Endodermal cell (in vitro differentiated cells): ENCODE measurements around the gene GNE. TPM values are rescaled to one million over a fixed set of nuclear protein-coding genes. Genes with fewer than 3 reads are reported as not detected.

Source experiments
- DNase-seq: peaks from one replicate; pipeline ENCODE4 v3.0.0-alpha.2; 2017
- H3K27ac ChIP-seq: 2 replicates; pipeline ENCODE4 v1.5.1; 2013; ENCODE audit warnings: mild to moderate bottlenecking, low read depth, low read length, moderate library complexity
- H3K27me3 ChIP-seq: 2 replicates; pipeline ENCODE4 v1.6.1; 2013; ENCODE audit warnings: mild to moderate bottlenecking, low read length, moderate library complexity; ENCODE audit not compliant: insufficient read depth, control insufficient read depth, poor library complexity, severe bottlenecking
- H3K36me3 ChIP-seq: 2 replicates; pipeline ENCODE4 v1.7.0; 2013; ENCODE audit warnings: mild to moderate bottlenecking, low read length, moderate library complexity; ENCODE audit not compliant: control insufficient read depth, insufficient read depth
- H3K4me1 ChIP-seq: one replicate; pipeline ENCODE4 v1.7.0; 2013; ENCODE audit warnings: low read length; ENCODE audit not compliant: control insufficient read depth, insufficient read depth
- H3K4me3 ChIP-seq: 2 replicates; pipeline ENCODE4 v1.5.1; 2013; ENCODE audit warnings: mild to moderate bottlenecking, low read length, moderate library complexity
- H3K9ac ChIP-seq: 2 replicates; pipeline ENCODE4 v1.6.1; 2013; ENCODE audit warnings: mild to moderate bottlenecking, low read length, moderate library complexity; ENCODE audit not compliant: poor library complexity, severe bottlenecking; ENCODE audit errors: extremely low read depth
- H3K9me3 ChIP-seq: 2 replicates; pipeline ENCODE4 v1.6.1; 2013; ENCODE audit warnings: mild to moderate bottlenecking, low read length, moderate library complexity; ENCODE audit not compliant: control insufficient read depth
- H3K27ac Mint-ChIP-seq: 2 replicates; pipeline ENCODE4 v1.8.0; 2020; ENCODE audit warnings: mixed read lengths
- H3K27me3 Mint-ChIP-seq: 2 replicates; pipeline ENCODE4 v1.8.0; 2021; ENCODE audit warnings: mild to moderate bottlenecking, mixed read lengths; ENCODE audit not compliant: insufficient read depth
- H3K36me3 Mint-ChIP-seq: 2 replicates; pipeline ENCODE4 v1.8.0; 2020; ENCODE audit warnings: low read depth, mixed read lengths
- H3K4me1 Mint-ChIP-seq: 2 replicates; pipeline ENCODE4 v1.8.0; 2020; ENCODE audit warnings: mixed read lengths
- H3K4me3 Mint-ChIP-seq: 2 replicates; pipeline ENCODE4 v1.8.0; 2020; ENCODE audit warnings: mild to moderate bottlenecking, moderate library complexity, mixed read lengths
- H3K9me3 Mint-ChIP-seq: 2 replicates; pipeline ENCODE4 v1.8.0; 2020; ENCODE audit warnings: mild to moderate bottlenecking, mixed read lengths
- CTCF ChIP-seq: fragments of 200-600 bp; sonication (generic); conservative IDR thresholded peaks from 2 replicates; pipeline ENCODE4 v1.5.0; 2021; ENCODE audit warnings: antibody characterized with exemption, mild to moderate bottlenecking
- WGBS, 2 experiments: methylation state at CpG; one replicate each; pipeline versions ENCODE4 v1.1.5 to v1.1.7; 2013; ENCODE audit warnings: missing lambda C conversion rate in 2 of 2, mixed read lengths in 1 of 2; ENCODE audit not compliant: insufficient coverage in 1 of 2, insufficient read length in 1 of 2; 5-methylcytosine and 5-hydroxymethylcytosine counted together
- total RNA-seq, 2 donors: library from RNA; stranded (reverse); fragmentation: NEBNext Ultra II Directional in 1 of 2; extraction: Animal tissue kit (Norgen Biotek cat#: 25700) in 1 of 2; gene quantifications; 2 replicates in 1 of 2; 3 replicates in 1 of 2; pipeline ENCODE4 v1.2.1, GENCODE V29; 2021

The GNE gene
- total RNA-seq, 2 donors from 2014 or later: 5.6 to 7.0 TPM

GRCh38 chr9:36237230-36237629 lies 21.0 kb downstream of the GNE start:
- no peaks in the 10 kb centered on the region for H3K27me3 Mint-ChIP-seq
- Histone ChIP-seq H3K4me1 (no peaks in the 10 kb centered on the region), H3K9me3 (no peaks in the 10 kb centered on the region), H3K27ac (no peak overlapping the region), H3K27me3 (no peaks in the 10 kb centered on the region), H3K36me3 (peaks cover 6% of the 10 kb centered on the region), H3K4me3 (no peak overlapping the region), H3K9ac (no peak overlapping the region)
- H3K36me3 Mint-ChIP-seq: peaks cover 27% of the 10 kb centered on the region
- 80 to 95% methylated on average over 1 to 3 of the region's 3 CpGs for WGBS, 2 experiments
- no peaks in the 10 kb centered on the region for H3K9me3 Mint-ChIP-seq
- no peak overlapping the region for H3K4me3 Mint-ChIP-seq
- DNase-seq: no peak
- no peak for TF ChIP-seq CTCF
- H3K4me1 Mint-ChIP-seq: no peaks in the 10 kb centered on the region
- H3K27ac Mint-ChIP-seq: no peak overlapping the region

GRCh38 chr9:36222449-36222848 lies 35.8 kb downstream of the GNE start:
- Histone ChIP-seq H3K9me3 (peaks cover 23% of the 10 kb centered on the region), H3K4me3 (no peak overlapping the region), H3K27ac (no peak overlapping the region), H3K36me3 (peaks cover 71% of the 10 kb centered on the region), H3K4me1 (no peaks in the 10 kb centered on the region), H3K27me3 (no peaks in the 10 kb centered on the region), H3K9ac (no peak overlapping the region)
- 83 to 96% methylated on average over 1 of the region's 1 CpG for WGBS, 2 experiments
- H3K27me3 Mint-ChIP-seq: no peaks in the 10 kb centered on the region
- no peak for TF ChIP-seq CTCF
- peaks cover 57% of the 10 kb centered on the region for H3K36me3 Mint-ChIP-seq
- no peak for DNase-seq
- H3K9me3 Mint-ChIP-seq: peaks cover 10% of the 10 kb centered on the region
- no peak overlapping the region for H3K27ac Mint-ChIP-seq
- H3K4me1 Mint-ChIP-seq: no peaks in the 10 kb centered on the region
- H3K4me3 Mint-ChIP-seq: no peak overlapping the region

GRCh38 chr9:36221667-36222066 lies 36.6 kb downstream of the GNE start:
- H3K4me3 ChIP-seq: no peak overlapping the region
- H3K27ac Mint-ChIP-seq: no peak overlapping the region
- H3K27ac ChIP-seq: no peak overlapping the region
- 92 to 100% methylated on average over 1 to 3 of the region's 3 CpGs for WGBS, 2 experiments
- peaks cover 23% of the 10 kb centered on the region for H3K9me3 ChIP-seq
- no peak for TF ChIP-seq CTCF
- H3K9ac ChIP-seq: no peak overlapping the region
- H3K27me3 Mint-ChIP-seq: no peaks in the 10 kb centered on the region
- H3K9me3 Mint-ChIP-seq: peaks cover 10% of the 10 kb centered on the region
- no peak overlapping the region for H3K4me3 Mint-ChIP-seq
- no peaks in the 10 kb centered on the region for H3K27me3 ChIP-seq
- no peaks in the 10 kb centered on the region for H3K4me1 ChIP-seq
- no peaks in the 10 kb centered on the region for H3K4me1 Mint-ChIP-seq
- peaks cover 71% of the 10 kb centered on the region for H3K36me3 ChIP-seq
- peaks cover 55% of the 10 kb centered on the region for H3K36me3 Mint-ChIP-seq
- DNase-seq: no peak
